GF-D8 (cell line): ENCODE measurements around the gene NAGS.
A peak's percentile ranks its signal among the peaks of the same experiment; 100 is the strongest.
"Not testable (repeated sequence)": the region's sequence is repeated elsewhere in the genome, so short reads cannot be mapped to it uniquely, and the experiment has no call there.

Experiments
- DNase-seq: peaks from one replicate; lab custom pipeline; 2025; lab: John Stamatoyannopoulos, UW

The NAGS gene

DNA sequence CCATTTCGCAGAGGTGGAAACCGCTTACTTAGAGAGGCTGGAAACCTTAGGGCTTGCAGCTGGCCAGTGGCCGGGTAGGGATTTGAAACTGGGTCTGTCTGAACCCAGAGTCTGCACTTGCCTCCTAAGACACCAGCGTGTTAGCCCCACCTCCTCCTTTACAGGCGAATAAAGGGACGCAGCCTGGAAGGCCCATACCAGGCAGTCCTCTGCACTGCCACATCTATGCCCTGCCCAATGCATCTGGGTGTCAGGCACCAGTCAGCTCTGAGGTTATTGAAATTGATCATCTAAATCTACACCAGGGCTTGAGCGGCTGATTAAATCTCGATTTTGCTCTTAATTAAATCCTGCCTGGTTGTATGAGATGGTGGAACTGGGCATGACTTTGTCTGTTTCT lies 19.9 kb upstream of the NAGS start:
- no peak for DNase-seq

DNA sequence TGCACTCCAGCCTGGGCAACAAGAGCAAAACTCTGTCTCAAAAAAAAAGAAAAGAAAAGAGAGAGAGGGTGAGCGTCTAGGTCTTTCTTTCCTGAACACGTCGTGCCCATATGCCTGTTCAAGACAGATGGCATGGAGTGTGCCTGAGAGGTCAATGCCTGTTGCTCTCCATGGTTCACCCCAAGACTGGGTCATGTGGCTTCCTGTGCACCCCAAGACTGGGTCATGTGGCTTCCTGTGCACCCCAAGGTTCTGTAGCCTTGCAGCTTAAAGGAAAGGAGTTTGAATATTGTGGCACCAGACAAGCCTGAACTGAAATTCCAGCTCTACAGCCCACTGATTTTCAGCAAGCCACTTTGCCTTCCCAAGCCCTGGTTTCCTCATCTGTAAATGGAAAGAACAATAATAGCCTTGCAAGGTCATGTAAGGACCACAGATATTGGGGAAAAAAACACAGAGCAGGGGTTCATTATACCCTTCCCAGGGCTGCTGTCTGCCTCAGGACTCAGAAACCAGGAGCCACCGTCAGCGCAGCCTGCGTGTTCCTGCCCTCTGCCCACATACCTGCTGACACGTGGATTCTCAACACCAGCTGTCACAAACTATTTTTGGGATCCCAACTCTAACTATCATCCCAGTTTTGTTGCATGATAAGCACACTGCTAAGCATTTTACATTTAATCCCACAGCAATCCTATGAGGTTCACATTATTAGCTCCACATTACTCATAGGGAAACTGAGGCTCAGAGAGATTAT lies 18.0 kb upstream of the NAGS start:
- DNase-seq: no peak

DNA sequence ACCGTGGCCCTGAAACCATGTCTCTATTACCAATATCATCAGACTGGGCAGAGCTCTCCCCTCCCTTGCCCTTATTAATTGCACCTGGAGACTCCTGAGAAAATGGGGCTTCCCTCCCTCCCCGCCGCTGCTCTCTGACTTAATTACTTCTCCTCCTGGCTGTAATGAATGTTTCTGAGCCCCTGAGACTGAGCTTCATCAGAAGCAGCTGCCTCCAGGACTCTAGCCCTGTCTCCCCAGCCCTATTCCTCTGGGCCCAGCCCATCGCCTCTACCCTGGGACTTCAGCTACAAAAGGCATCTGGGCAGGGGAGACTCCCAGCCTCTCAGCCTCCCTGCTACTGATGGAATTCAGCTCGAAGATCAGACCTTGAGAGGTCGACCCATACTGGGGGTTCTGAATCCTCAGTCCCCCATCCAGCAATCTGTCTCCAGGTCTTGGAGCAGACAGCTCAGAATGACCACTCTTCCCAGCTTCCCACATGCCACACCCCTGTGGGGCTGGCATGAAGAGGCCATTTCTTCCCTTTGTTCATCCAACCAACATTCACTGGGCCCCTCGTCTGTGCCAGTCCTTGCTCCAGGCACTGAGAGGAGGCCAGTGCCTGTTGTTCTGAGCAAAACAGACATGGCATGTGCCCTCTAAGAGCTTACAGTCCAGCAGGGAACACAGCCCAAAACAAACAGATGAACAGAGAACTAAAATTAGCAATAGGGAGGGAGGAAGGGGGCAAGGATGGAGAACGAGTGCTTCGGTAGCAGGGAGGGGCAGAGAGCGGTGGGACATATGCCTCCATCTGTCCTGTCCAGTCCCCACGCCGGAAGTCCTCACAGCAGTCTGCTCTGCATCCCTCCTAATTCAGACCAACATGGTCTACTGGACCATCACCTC lies 17.0 kb upstream of the NAGS start:
- no peak for DNase-seq

DNA sequence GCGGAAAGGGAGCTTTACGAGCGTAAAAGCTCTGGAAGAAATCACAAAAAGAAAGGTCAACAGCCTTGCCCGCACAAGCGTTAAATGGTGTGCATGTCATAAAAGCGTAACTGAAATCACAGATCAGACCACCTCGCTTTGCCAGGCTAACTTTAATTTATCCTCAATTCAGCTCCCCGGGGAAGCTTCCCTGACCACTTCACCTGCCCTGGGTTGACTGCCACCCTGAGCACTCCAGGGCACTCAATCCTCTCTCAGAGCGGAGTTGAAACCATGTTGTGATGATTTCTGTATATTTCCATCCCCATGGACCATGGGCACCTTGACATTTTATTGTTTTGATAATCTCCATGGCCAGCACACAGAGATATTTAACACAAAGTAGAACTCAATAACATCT lies 16.1 kb upstream of the NAGS start:
- no peak for DNase-seq

DNA sequence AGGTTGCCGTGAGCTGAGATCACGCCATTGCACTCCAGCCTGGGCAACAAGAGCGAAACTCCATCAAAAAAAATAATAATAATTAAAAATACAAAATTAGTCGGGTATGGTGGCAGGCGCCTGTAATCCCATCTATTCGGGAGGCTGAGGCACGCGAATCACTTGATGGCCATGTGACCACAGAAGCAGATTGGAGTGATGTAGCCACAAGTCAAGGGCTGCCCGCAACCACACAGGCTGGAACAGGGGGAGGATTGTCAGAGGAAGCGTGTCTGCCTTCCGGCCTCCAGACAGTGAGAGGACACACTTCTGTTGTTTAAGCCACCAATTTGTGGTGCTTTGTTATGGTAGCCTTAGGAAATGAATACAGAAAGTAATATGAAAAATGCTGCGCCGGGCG lies 11.8 kb upstream of the NAGS start:
- DNase-seq: no peak

DNA sequence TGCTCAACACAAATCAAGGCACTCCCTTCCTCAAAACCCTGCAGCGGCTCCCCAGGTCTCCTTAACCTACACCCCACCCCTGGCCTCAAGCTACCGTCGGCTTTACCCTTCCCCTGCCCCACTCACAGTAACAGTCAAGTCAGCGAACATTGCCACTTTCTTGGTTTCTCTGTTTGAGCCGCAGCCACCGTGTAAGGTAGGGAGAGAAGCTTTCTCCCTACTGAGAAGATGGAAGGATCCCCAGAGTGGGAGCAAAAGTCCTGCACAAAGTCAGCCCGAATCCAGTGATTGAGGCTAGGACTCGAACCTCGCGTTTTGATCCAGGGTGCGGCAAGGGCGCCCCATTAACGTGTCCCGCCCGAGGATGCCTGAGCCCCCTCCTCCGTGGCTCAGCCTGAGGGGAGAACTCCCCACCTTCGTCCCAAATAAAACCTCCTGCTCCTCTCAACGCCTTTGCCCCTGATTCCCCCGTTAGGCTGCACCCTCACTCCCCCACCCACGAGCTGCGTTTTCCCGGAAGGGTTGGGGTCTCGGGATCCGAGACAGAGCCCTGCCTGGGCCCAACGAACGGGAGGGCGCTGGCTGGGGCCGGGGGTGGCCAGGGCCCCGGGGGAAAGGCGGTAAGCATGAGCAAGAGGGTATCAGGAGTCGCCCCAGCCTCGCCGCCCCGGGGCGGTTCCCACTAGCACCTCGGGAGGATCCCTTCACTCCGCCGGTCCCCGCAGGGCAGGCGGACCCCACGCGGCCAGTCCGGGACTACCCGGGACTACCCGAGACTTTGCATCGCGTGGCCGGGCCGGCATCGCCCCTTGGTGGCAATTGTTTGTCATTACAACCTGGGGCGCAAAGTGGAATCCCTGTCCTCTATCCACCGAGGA lies 9.9 kb upstream of the NAGS start:
- DNase-seq: peak; percentile 1

DNA sequence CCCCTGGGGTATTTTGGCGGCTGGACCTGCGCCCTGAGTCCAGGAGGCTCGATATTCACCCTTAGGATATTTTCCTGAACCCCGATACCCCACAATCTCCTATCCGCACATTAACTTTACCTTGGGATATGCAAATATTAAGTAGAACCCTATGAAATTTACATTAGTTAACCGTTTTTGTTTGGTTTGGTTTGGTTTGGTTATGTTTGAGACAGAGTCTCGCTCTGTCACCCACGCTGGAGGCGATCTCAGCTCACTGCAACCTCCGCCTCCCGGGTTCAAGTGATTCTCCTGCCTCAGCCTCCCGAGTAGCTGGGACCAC lies 9.3 kb upstream of the NAGS start:
- no peak for DNase-seq

DNA sequence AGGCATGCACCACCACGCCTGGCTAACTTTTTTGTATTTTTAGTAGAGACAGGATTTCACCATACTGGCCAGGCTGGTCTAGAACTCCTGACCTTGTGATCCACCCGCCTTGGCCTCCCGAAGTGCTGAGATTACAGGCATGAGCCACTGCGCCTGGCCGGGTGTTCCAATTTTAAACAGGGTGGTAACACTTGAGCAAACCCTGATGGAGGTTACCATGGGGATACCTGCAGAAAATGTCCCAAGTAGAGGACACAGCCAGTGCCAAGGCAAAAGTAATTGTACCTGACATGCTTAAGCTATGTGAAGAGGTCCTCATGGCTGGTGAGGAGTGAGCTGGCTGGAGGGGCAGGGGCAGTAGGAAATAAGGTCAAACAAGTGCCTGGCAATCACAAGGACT lies 7.2 kb upstream of the NAGS start:
- not testable (repeated sequence) for DNase-seq

DNA sequence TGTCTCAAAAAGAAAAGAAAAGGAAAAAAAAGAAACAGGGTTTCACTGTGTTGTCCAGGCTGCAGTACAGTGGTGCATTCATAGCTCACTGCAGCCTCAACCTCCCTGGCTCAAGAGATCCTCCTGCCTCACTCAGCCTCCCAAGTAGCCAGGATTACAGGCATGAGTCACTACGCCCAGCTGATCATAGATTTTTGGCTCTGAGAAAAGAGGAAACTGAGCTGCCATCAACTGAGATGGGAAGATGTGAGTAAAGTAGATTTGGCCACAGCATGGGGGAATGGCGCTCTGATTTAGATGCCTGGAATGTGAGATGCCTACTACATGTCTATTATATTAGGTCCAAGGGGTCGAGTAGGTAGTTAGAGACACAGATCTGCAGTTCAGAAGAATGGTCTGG lies 5.9 kb upstream of the NAGS start:
- DNase-seq: no peak

DNA sequence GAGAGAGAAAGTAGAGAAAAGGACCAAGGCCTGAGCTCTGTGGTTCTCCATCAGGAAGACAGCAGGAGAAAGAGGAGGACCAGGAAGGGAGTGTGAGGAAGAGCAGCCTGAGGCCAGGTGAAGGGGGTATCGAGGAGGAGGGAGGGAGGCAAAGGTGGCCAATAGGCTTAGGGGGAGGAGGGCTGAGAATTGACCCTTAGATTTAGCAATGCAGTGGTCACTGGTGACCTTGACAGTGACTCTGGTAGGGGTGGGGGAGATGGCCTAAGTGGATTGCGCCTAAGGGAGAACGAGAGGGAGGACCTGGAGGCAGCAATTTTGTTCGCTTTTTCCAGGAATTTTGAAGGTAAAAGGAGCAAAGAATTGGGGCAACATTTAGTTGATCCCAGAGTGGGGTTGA lies 5.4 kb upstream of the NAGS start:
- DNase-seq: no peak

DNA sequence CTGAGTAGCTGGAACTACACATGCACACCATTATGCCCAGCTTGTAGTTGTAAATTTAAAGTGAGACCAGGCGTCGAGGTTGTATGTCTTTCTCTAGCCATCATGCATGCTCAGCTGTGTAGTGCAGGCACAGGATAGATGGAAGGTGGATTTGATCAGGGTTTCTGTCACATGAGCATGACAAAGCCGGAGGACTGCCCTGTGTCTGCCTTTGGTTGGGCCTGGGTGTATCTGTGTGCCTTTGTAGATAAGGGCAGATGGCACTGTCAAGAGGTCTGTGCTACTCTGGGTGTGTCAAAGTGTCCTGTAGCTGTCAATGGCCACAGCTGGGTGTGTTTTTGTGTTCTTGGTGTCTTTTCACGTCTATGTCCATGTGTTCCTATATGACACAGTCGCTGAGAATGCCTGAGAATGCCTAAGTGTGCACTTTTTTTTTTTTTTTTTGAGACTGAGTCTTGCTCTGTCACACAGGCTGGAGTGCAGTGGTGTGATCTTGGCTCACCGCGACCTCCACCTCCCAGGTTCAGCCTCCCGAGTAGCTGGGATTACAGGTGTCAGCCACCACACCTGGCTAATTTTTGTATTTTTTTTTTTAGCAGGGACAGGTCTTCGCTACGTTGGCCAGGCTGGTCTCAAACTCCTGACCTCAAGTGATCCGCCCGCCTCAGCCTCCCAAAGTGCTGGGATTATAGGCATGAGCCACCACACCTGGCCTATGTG lies 4.1 kb upstream of the NAGS start:
- no peak for DNase-seq

DNA sequence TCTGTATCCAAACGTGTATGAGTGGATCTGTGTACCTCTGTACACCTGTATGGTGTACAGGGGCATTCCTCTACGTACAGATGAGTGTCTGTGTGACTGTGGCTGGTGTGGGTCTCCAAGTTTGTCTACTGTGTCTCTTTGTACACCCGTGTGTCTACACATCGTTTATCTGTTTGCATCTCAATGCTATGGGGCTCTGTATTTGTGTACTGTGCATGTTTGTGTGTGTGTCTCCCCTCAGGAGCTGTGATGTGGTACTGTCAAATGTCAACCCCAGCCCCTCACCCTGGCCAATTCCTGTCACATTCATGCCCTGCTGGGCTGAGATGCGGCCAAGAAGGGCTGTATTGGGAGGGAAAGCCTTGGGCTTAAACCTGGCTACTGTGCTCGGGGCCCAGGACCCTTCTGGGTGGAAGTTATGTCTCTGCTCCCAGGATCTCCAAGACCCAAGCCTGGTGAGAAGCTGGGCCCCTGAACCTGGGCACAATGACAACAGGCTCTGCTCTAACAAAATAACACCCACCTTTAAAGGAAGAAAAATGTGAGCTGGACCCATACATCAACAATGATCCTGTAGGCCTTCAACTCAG lies 3.5 kb upstream of the NAGS start:
- no peak for DNase-seq

DNA sequence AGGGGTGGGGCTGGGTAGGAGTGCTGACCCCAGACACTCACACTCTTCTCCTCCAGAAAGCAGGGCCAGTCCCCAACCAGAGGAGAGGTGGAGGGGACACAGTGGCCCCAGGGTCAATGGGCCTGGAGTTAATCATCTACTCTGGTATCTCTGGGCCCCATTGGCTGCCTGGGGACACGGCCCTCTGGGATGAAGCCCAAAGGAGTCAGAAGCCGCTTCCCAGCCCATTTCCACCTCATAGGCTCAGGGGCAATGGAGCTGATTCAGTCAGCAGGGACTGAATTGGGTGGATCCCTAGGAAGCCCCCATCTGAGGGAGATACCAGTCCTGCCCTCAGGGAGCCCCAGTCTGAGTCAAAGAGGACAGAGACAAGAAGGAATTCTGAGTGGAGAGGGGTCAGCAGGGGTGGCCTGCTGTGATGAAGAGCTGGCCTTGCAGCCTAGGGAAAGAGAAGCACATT lies 2.9 kb upstream of the NAGS start:
- DNase-seq: no peak

DNA sequence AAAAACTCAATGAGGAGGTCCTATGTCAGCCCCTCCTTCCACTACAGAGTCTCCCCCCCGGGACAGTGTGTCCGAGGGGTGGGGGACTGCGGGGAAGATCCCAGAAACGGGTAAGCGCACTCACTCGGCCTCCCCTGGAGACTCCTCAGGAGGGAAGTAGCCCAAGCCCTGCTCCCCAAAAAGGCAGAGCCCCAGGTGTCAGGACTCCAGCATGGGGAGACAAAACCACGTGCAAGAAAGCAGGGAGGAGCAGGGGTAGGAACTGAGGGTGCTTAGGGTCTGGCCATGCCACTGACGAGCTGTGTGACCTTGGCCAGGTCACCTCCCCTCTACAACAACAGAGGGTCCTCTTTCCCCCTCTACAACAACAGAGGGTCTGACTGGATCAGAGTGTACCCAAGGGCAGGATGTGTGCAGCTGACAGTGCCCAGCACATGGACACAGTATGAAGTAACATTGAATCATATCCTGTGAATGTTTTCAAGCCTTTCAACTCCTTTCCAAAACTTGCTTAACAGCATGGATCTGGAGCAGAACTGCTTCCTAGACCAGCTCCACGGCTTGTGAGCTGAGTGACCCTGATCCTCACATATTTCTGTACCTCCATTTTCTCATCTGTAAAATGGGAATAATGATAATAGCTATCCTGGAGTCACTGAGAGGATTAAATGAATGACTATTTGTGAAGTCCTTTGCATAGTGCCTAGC lies 2.1 kb upstream of the NAGS start:
- DNase-seq: no peak

DNA sequence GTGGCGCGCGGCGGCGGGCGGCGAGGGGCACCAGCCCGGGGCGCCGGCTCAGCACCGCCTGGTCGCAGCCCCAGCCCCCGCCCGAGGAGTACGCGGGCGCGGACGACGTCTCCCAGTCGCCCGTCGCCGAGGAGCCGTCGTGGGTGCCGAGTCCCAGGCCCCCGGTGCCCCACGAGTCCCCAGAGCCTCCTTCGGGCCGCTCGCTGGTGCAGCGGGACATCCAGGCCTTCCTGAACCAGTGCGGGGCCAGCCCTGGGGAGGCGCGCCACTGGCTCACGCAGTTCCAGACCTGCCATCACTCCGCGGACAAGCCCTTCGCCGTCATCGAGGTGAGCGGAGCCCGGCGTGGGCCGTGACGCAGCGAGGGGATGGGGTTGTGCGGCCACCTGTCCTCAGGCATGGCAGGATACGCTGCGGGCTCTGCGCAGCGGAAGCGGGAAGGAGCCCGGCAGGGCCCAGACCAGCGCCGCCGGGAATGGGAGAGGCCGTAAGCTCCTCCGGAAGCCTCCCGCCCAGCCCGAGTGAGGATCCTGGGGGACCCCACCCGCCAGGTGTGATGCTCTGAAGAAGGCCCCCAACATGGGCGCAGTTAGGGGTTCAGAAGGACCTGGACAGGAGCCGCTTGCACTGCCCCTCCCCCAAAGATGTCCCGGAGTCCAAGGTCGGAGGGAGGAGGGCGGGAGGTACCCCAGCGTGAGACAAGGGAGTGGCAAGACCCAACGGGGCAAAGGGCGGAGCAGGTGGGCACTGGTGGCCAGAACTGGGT lies 522 bp downstream of the NAGS start:
- no peak for DNase-seq

DNA sequence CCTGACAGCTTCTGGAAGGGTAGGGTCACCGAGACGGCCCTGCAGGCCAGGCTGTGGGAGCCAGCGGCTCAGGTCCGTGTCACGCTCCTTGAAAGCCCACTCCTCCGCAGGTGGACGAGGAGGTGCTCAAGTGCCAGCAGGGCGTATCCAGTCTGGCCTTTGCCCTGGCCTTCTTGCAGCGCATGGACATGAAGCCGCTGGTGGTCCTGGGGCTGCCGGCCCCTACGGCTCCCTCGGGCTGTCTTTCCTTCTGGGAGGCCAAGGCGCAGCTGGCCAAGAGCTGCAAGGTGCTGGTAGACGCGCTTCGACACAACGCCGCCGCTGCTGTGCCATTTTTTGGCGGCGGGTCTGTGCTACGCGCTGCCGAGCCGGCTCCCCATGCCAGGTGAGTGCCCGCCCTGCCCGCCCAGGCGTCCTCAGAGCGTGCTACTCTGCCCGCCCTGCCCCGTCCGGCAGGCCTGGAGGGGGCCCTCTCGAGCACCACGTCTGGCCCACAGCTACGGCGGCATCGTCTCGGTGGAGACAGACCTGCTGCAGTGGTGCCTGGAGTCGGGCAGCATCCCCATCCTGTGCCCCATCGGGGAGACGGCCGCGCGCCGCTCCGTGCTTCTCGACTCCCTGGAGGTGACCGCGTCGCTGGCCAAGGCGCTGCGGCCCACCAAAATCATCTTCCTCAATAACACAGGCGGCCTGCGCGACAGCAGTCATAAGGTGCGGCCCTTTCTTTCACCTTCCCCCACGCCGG lies 1.3 kb downstream of the NAGS start:
- no peak for DNase-seq

DNA sequence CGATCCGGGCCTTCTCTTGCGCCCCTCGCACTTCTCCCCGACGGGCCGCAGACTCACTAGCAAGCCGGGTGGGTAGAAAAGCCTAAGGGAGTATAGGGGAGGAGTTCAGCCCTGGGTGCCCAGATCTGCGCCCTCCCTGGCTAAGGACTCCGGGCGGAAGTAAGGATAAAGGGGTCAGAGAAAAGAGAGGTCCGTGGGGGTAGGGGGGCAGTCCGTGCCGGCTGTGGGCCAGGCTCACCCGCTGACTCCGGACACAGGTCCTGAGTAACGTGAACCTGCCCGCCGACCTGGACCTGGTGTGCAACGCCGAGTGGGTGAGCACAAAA lies 1.8 kb downstream of the NAGS start:
- no peak for DNase-seq

DNA sequence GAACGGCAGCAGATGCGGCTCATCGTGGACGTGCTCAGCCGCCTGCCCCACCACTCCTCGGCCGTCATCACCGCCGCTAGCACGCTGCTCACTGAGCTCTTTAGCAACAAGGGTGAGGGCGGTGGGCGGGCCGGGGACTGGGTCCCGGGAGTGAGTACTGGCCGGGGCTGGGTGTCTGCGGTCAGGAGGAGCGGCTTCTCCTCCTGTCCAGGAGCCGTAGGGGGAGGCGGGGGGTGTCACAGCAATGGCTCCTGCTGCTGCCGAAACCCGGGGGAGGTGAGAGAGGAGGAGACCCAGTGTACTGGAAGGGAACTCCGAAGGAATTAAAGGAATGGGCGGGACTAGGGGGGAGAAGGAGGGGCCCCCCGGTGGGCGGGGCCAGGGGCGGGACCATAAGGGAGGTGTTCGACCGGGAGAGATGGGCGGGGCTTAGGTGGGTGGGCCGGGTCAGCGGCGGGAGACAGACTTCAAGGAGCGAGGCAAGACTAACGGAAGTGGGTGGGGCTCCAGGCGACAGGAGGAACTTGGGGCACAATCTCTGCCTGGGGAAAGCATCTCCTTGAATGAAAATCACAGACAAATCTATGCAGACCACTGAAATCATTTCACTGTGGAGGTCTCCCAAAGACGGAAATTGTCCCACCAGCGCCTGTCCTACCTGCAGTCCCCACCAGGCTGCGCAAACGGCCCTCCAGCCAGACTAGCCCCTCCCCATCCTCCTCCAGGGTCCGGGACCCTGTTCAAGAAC lies 2.4 kb downstream of the NAGS start:
- peak; percentile 83 for DNase-seq
